ELF-1 (cell line): ENCODE results near the gene SNRPD1.
"Not testable (repeated sequence)": the region's sequence is repeated elsewhere in the genome, so short reads cannot be mapped to it uniquely, and the experiment has no call there.

Experiments
- DNase-seq: peaks from one replicate; pipeline ENCODE4 v3.0.0-alpha.2; 2016; ENCODE audit warnings: low read depth, low spot score

Gene SNRPD1

DNA sequence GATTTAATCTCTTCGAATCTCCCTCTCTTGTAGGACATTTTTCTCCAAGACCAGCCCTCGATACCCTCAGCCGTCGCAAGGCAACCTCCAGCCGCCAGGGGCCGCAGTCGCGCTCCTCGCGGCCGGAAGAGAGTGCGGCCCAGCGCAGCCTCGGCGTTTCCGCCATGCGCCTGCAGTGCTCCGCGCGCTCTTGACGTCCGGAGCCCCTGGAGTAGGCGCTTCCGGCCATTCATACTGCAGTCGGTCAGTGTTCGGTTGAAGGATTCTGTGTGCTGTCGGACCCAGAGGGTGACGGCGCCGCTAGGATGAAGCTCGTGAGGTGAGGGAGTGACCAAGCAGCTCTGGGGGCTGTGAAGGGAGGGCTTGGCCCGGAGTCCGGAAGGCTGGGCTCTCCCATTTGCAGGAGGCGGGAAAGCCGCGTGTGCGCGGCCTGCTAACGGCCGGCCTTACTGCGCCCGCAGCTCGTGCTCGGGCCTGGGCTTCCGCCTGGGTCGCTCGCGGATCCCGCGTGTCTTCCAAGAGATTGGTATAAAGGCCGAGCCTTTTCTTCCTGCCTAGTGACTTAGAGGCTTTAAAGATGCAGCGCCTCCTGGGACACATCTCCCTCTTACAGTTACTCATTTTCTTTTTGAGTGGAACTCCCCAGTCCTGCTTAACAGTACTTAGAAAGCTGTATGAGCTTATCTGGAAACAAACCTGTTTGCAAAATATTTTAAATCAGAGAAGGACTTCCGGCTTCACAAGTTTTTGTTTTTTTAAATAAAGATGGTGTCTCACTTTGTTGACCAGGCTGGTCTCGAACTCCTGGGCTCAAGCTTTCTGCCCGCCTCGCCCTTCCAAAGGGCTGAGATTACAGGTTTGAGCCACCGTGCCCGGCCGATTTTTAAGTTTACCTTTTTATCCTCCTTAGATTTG is at the start of gene SNRPD1:
TSS of gene SNRPD1 (plus strand) at position 190 of the 915 bp plus-strand sequence. CDS start at position 306, 116 bp downstream.
- DNase-seq, result peak; percentile 97

DNA sequence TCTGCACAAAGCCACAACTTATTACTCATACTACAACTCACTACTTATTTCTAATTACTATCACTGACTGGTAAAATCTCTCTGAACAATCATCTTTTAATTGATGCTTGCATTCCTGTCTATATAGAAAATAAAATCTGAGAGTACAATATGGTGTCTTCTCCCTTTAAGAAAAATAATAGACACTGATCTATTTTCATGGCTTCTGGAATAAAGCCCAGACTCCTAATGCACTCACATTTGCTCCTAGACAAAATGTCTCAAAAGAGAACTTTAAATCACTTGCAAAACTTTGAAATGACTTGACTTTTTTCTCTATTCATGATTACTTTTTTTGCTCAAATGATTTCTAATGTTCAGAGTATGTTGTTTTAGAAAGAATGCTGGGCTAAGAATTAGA is 40.3 kb upstream of the SNRPD1 start:
- no peak for DNase-seq

GRCh38 chr18:21575656-21576055 is 36.5 kb upstream of the SNRPD1 start:
- DNase-seq, result no peak

DNA sequence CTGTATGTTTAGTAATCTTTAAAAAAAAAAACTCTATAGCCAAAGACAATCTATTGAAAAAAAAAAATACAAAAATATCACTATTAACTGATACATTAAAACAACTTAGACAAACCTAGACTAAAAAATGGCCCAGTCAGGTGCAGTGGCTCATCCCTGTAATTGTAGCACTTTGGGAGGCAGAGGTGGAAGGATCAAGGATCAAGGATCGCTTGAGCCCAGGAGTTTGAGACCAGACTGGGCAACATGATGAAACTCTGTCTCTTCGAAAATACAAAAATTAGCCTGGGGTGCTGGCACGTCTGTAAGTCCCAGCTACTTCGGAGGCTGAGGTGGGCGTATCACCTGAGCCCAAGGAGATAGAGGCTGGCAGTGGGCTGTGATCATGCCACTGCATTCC is 27.7 kb upstream of the SNRPD1 start:
- no peak for DNase-seq

DNA sequence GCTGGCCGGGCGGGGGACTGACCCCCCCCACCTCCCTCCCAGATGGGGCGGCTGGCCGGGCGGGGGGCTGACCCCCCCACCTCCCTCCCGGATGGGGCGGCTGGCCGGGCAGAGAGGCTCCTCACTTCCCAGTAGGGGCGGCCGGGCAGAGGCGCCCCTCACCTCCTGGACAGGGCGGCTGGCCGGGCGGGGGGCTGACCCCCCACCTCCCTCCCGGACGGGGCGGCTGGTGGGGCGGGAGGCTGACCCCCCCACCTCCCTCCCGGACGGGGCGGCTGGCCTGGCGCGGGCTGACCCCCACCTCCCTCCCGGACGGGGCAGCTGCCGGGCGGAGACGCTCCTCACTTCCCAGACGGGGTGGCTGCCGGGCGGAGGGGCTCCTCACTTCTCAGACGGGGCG is 19.8 kb upstream of the SNRPD1 start:
- not testable (repeated sequence) for DNase-seq

DNA sequence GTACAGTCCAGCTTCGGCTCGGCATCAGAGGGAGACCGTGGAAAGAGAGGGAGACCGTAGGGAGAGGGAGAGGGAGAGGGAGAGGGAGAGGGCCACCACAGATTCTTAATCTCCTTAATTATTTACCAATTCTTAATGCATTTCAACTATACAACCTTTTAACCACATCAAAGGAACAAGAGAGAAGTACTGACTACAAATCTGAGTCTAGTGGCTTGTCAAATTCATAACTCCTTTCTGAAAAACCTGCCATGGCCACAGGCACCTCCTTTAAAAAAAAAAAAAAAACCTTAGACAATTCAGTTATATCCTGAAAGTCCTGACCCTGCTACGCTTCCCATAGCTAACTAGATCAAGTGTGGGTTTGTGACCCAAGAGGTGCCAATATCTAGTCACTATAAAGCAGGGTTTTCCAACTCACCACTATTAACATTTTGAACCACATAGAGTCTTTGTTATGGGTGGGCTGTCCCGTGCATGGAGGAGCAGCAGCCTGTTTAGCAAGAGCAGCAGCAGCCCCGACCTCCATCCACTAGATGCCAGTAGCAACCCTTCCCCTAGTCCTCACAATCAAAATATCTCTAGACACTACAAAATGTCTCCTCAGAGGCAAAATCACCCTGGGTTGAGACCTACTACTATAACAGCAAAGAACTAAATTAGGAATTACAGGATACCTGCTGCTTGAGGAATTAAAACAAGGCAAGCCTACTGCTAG is 18.4 kb upstream of the SNRPD1 start:
- no peak for DNase-seq

GRCh38 chr18:21597620-21598019 is 14.5 kb upstream of the SNRPD1 start:
- no peak for DNase-seq

DNA sequence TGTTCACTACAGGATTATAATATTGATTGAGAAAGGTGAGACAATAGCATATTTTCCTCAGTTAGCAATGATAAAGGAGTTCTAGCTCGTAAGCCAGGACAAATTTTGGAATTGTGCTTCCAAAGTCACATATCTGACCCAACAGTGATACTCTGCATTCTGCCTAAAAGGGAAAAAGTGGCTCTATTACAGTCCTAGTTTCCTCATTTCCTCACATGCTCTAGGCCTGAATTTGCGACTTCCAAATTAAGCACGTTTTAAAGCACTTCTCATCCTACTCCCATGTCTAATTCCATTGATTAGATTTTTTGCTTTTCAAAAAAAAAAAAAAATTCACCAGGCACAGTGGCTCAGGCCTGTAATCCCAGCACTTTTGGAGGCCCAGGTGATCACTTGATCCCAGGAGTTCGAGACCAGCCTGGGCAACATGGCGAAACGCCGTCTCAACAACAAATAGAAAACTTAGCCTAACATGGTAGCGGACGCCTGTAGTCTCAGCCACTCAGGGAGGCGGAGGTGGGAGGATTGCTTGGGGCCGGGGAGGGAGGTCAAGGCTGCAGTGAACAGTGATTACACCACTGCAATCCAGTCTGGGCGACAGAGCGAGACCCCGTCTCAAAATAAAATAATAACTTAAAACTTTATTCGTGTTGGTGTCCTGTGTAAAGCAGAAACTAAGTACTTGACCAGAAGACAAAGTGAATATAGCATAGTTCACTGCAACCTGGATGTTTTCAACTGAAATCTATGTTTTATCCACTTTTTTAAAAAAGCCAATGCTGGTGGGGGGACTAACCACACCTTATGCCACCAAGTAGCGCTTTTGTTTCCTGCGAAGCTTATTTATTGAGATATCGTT is 13.2 kb upstream of the SNRPD1 start:
- DNase-seq, result peak; percentile 57

- no peak for DNase-seq
Observed at GRCh38 chr18:21599585-21600525, 12.3 kb upstream of the SNRPD1 start.

DNA sequence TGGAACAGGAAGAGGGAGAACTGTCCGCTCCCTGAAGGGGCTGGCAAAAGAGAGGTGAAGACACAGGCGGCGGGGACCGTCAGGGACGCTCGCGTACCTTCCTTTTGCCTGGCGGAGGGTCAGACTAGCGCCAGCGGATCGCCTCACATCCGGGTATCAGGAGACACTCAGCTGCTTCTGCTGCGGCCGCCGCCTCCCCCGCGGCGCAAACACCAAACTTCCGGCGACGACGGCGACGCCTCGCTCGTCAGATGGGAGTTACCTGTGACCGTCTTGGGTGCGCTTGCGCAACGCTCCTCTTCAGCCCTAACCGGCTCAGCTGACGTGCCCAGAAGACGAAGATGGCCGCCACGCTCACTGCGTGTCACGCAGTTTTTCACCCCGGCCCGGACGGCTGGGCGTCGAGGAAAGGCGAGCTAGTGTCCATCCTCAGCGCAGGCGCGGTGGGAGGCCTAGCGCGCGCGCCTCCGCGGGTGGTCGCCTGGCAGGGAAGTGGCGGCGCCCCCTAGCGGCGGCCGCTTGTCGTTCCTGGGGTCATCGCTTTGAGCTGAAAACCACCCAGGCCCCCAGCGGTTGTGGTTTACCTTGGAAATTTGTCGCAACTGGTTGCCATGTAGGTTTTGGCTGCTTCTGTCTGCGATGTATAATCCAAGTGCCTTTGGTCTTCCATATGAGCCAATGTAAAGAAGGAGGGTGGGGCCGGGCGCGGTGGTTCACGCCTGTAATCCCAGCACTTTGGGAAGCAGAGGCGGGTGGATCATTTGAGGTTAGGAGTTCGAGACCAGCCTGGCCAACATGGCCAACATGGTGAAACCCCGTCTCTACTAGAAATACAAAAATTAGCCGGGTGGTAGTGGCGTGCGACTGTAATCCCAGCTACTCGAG is 11.3 kb upstream of the SNRPD1 start, which contains the start of gene ESCO1:
TSS of gene ESCO1 (minus strand) at position 179 of the 885 bp plus-strand sequence. CDS start 25,861 bp downstream, outside the sequence.
- DNase-seq, result peak; percentile 99

DNA sequence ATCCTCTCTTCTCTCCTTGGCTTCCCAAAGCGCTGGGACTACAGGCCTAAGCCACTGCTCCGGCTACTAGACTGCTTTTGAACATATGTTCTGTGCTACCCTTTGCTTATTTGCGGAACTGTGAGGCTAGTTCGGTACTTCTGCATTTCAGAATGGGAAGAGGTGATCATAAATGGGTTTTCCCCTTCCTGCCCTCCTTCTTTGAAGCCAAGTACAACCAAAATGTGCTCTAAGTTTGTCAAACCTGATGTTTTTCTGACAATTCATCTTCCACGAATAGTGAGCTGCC is 9.9 kb upstream of the SNRPD1 start:
- no peak for DNase-seq

- no peak for DNase-seq
Observed at GRCh38 chr18:21604671-21605070, 7.4 kb upstream of the SNRPD1 start.

- DNase-seq, result no peak
Observed at GRCh38 chr18:21605213-21605612, 6.9 kb upstream of the SNRPD1 start.

DNA sequence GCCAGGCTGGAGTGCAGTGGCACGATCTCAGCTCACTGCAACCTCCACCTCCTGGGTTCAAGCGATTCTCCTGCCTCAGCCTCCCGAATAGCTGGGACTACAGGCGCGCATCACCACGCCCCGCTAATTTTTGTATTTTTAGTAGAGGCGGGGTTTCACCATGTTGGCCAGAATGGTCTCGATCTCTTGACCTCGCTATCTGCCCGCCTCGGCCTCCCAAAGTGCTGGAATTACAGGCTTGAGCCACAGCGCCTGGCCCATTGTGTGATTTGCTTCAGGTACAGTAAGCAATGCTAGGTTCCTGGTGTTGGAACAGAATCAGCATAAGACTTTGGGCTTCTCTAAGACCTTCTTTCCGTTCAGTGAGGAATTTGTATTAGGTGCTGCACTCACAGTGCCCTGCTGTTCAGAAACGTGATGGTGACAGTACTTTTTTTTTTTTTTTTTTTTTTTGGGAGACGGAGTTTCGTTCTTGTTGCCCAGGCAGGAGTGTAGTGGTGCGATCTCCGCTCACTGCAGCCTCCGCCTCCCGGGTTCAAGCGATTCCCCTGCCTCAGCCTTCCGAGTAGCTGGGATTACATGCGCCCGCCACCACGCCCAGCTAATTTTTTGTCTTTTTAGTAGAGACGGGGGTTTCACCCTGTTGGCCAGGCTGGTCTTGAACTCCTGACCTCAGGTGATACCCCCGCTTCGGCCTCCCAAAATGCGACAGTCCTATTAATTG is 551 bp upstream of the SNRPD1 start:
- DNase-seq, result not testable (repeated sequence)

- DNase-seq, result not testable (repeated sequence)
Observed at GRCh38 chr18:21621640-21622039, 9.5 kb downstream of the SNRPD1 start.

- DNase-seq, result no peak
Observed at GRCh38 chr18:21629089-21629832, 17.1 kb downstream of the SNRPD1 start.

DNA sequence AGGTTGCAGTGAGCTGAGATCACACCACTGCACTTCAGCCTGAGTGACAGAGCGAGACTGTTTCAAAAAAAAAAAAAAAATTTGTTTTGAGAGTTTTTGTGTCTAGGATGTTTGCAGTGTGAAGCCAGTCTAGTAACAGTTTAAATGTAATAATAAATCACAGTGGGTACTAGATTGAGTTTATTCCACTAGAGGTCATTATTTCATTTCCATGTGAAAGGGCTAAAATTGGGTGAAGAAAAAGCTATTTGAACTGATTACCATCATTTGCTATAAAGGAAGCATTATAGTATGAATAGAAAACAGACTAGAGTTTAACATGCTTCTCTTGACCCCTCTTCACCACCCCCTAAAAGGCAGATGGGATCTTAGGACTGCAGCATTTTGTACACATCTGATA is 20.3 kb downstream of the SNRPD1 start:
- DNase-seq, result no peak

GRCh38 chr18:21634588-21635199 is 22.6 kb downstream of the SNRPD1 start:
- no peak for DNase-seq
